GM20431 (cell line): ENCODE data around the gene PERCC1.
"Not testable (repeated sequence)": the region's sequence is repeated elsewhere in the genome, so short reads cannot be mapped to it uniquely, and the experiment has no call there.

Source experiments
- in situ Hi-C: fragments of 300-500 bp; cut with MseI, MboI; formaldehyde crosslinking; loops from one replicate; pipeline ENCODE4 v1.15.0; 2020; ENCODE audit warnings: low sequenced_read_pairs; ENCODE audit not compliant: unreplicated experiment

PERCC1 gene

GRCh38 chr16:1464196-1464893, 33.5 kb downstream of the PERCC1 start:
- in situ Hi-C loops, result no loop called here

- in situ Hi-C loops, result no loop called here
Observed at GRCh38 chr16:1464894-1465566, 34.2 kb downstream of the PERCC1 start.

GRCh38 chr16:1465567-1465915, 34.7 kb downstream of the PERCC1 start:
- in situ Hi-C loops, result no loop called here

GRCh38 chr16:1466054-1466453, 35.2 kb downstream of the PERCC1 start:
- in situ Hi-C loops, result no loop called here

GRCh38 chr16:1466968-1467521, 36.2 kb downstream of the PERCC1 start:
- in situ Hi-C loops, result no loop called here

- in situ Hi-C loops, result no loop called here
Observed at GRCh38 chr16:1468426-1468810, 37.5 kb downstream of the PERCC1 start.

GRCh38 chr16:1469141-1469540, 38.3 kb downstream of the PERCC1 start:
- in situ Hi-C loops, result not testable (repeated sequence)

GRCh38 chr16:1469693-1470201, 38.9 kb downstream of the PERCC1 start:
- in situ Hi-C loops, result no loop called here

GRCh38 chr16:1470481-1471251, 39.8 kb downstream of the PERCC1 start:
- in situ Hi-C loops, result no loop called here

GRCh38 chr16:1471569-1472194, 40.8 kb downstream of the PERCC1 start:
- in situ Hi-C loops, result no loop called here

GRCh38 chr16:1472974-1473373, 42.1 kb downstream of the PERCC1 start:
- in situ Hi-C loops, result no loop called here

GRCh38 chr16:1474082-1474795, 43.4 kb downstream of the PERCC1 start:
- in situ Hi-C loops, result no loop called here

- in situ Hi-C loops, result no loop called here
Observed at GRCh38 chr16:1474796-1475551, 44.1 kb downstream of the PERCC1 start, which contains the start of gene CLCN7. TSS of gene CLCN7 (minus strand) at chr16:1475028. CDS start at chr16:1474974, 54 bp downstream.

- in situ Hi-C loops, result no loop called here
Observed at GRCh38 chr16:1475552-1476114, 44.8 kb downstream of the PERCC1 start.

GRCh38 chr16:1477033-1477432, 46.2 kb downstream of the PERCC1 start:
- in situ Hi-C loops, result no loop called here

- in situ Hi-C loops, result not testable (repeated sequence)
Observed at GRCh38 chr16:1478937-1479336, 48.1 kb downstream of the PERCC1 start.

GRCh38 chr16:1481906-1482835, 51.3 kb downstream of the PERCC1 start:
- in situ Hi-C loops, result no loop called here
